ENCODE results near the gene CAMK2D. TPM values are rescaled to one million over a fixed set of nuclear protein-coding genes. Genes with fewer than 3 reads are reported as not detected.

The CAMK2D gene
- total and polyA plus RNA-seq, 4 donors, result 10.1 to 31.0 (median 25.6) TPM

DNA sequence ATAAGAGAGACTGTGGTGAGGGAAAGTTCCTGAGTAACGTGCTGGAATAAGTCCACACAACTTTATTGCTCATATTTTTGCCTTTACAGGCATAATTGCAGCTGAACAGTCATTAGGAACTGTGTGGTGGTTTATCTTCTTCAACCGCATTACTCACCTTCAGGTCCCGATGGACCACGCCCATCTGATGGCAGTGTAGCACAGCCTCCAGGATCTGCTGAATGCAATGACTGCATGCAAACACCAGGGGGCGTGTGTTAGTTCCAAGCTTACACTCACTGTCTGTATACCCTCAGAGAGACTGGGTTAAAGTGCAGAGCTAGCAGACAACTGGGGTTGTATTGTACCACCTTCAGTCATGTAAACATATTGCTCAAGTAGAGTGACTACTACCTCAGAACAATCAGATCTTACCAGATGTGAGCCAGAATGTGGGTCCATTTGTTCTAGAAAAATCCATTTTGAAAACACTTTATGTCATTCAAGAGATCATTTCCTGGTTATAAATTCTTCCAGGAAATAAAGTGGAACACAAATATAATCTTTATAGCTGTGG is 214.0 kb downstream of the CAMK2D start:
- H3K27me3 ChIP-seq (ENCODE audit: control insufficient read depth in 4 of 4, insufficient read depth in 4 of 4, low read length in 3 of 4), result no peaks in the 10 kb centered on the region
- H3K4me3 ChIP-seq (ENCODE audit: low read depth in 1 of 3, low read length in 3 of 3), result no peak overlapping the region
- DNase-seq (ENCODE audit: low spot score), result peak; percentile 76
- no peaks in the 10 kb centered on the region for H3K9me3 ChIP-seq (ENCODE audit: control insufficient read depth in 4 of 4, low read length in 3 of 4)
- 18% methylated on average over 5 of the region's 5 CpGs for WGBS
- peaks cover 0 to 2% (median 0%) of the 10 kb centered on the region in 4 donors for H3K36me3 ChIP-seq (ENCODE audit: control insufficient read depth in 4 of 4, insufficient read depth in 3 of 4, low read depth in 1 of 4, low read length in 3 of 4)
- peaks cover 1 to 20% (median 8%) of the 10 kb centered on the region in 4 donors for H3K4me1 ChIP-seq (ENCODE audit: control insufficient read depth in 4 of 4, insufficient read depth in 4 of 4, low read length in 3 of 4)
- TF ChIP-seq FOXA1 (IDR thresholded peaks at IDR 0.05), result peak; percentile 53
- peak; percentile 71 for TF ChIP-seq FOXA2 (IDR thresholded peaks at IDR 0.05)
- TF ChIP-seq JUND (IDR thresholded peaks at IDR 0.05), result peak; percentile 76 to 89
- TF ChIP-seq YY1 (IDR thresholded peaks at IDR 0.05), result peak; percentile 60
- peak; percentile 65 for TF ChIP-seq ATF3 (IDR thresholded peaks at IDR 0.05)
- TF ChIP-seq SP1 (IDR thresholded peaks at IDR 0.05), result peak; percentile 80
- no peak for TF ChIP-seq TAF1 (conservative IDR thresholded peaks at IDR 0.05)
- TF ChIP-seq, protein P1, sequence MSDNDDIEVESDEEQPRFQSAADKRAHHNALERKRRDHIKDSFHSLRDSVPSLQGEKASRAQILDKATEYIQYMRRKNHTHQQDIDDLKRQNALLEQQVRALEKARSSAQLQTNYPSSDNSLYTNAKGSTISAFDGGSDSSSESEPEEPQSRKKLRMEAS (IDR thresholded peaks at IDR 0.05), result peak; percentile 67
- peak; percentile 66 for TF ChIP-seq NR2F2 (IDR thresholded peaks at IDR 0.05)
- peak; percentile 99 to 100 for TF ChIP-seq RAD21 (IDR thresholded peaks at IDR 0.05)
- TF ChIP-seq, protein P2, sequence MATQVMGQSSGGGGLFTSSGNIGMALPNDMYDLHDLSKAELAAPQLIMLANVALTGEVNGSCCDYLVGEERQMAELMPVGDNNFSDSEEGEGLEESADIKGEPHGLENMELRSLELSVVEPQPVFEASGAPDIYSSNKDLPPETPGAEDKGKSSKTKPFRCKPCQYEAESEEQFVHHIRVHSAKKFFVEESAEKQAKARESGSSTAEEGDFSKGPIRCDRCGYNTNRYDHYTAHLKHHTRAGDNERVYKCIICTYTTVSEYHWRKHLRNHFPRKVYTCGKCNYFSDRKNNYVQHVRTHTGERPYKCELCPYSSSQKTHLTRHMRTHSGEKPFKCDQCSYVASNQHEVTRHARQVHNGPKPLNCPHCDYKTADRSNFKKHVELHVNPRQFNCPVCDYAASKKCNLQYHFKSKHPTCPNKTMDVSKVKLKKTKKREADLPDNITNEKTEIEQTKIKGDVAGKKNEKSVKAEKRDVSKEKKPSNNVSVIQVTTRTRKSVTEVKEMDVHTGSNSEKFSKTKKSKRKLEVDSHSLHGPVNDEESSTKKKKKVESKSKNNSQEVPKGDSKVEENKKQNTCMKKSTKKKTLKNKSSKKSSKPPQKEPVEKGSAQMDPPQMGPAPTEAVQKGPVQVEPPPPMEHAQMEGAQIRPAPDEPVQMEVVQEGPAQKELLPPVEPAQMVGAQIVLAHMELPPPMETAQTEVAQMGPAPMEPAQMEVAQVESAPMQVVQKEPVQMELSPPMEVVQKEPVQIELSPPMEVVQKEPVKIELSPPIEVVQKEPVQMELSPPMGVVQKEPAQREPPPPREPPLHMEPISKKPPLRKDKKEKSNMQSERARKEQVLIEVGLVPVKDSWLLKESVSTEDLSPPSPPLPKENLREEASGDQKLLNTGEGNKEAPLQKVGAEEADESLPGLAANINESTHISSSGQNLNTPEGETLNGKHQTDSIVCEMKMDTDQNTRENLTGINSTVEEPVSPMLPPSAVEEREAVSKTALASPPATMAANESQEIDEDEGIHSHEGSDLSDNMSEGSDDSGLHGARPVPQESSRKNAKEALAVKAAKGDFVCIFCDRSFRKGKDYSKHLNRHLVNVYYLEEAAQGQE (IDR thresholded peaks at IDR 0.05), result peak; percentile 67
- TF ChIP-seq HNF4A (conservative IDR thresholded peaks at IDR 0.05), result peak; percentile 80 to 85
- TF ChIP-seq GABPA (IDR thresholded peaks at IDR 0.05 in 1 of 2, conservative IDR thresholded peaks at IDR 0.05 in 1 of 2), result no peak
- TF ChIP-seq EGR1 (IDR thresholded peaks at IDR 0.05; ENCODE audit: low read depth in 2 of 2), result no peak
- TF ChIP-seq HNF4G (IDR thresholded peaks at IDR 0.05), result peak; percentile 58
- TF ChIP-seq, protein P3, sequence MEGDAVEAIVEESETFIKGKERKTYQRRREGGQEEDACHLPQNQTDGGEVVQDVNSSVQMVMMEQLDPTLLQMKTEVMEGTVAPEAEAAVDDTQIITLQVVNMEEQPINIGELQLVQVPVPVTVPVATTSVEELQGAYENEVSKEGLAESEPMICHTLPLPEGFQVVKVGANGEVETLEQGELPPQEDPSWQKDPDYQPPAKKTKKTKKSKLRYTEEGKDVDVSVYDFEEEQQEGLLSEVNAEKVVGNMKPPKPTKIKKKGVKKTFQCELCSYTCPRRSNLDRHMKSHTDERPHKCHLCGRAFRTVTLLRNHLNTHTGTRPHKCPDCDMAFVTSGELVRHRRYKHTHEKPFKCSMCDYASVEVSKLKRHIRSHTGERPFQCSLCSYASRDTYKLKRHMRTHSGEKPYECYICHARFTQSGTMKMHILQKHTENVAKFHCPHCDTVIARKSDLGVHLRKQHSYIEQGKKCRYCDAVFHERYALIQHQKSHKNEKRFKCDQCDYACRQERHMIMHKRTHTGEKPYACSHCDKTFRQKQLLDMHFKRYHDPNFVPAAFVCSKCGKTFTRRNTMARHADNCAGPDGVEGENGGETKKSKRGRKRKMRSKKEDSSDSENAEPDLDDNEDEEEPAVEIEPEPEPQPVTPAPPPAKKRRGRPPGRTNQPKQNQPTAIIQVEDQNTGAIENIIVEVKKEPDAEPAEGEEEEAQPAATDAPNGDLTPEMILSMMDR (IDR thresholded peaks at IDR 0.05; ENCODE audit: low read depth, low read length, missing input control), result peak; percentile 99
- peak; percentile 91 for TF ChIP-seq ZBTB33 (IDR thresholded peaks at IDR 0.05)
- TF ChIP-seq RXRA (IDR thresholded peaks at IDR 0.05), result peak; percentile 93 to 94
- no peak overlapping the region for H3K9ac ChIP-seq (ENCODE audit: low read depth in 1 of 2, low read length in 2 of 2)
- H3K27ac ChIP-seq (ENCODE audit: low read depth in 1 of 2, low read length in 2 of 2), result peak overlapping the region; percentile 66 to 84
